Daoy (cell line): ENCODE measurements around the gene ANKRD35. TPM values are rescaled to one million over a fixed set of nuclear protein-coding genes. Genes with fewer than 3 reads are reported as not detected.

Source experiments
- total RNA-seq: library from RNA; depleted of rRNA; stranded (reverse); fragments of >200 nt; shearing (Covaris generic); gene quantifications from 2 replicates; pipeline ENCODE4 v1.2.3, GENCODE V29; 2014; rRNA removed

Gene ANKRD35
- total RNA-seq, 1 experiment from 2014 or later = not detected

Other genes with a start within 250 kb of the ANKRD35 start
- 0.69 and 1.3 TPM in 2 replicates for gene PDZK1, start 178.5 kb downstream of the ANKRD35 start, total RNA-seq
- not detected in 2 replicates for gene CD160, start 166.4 kb downstream of the ANKRD35 start, total RNA-seq
- 7.2 and 8.9 TPM in 2 replicates for gene RNF115, start 61.8 kb downstream of the ANKRD35 start, total RNA-seq
- gene POLR3C, start 61.7 kb downstream of the ANKRD35 start, total RNA-seq = 65.1 and 69.7 TPM in 2 replicates
- 1.8 and 3.2 TPM in 2 replicates for gene NUDT17, start 40.2 kb downstream of the ANKRD35 start, total RNA-seq
- gene PIAS3, start 26.8 kb downstream of the ANKRD35 start, total RNA-seq = 3.9 and 10.2 TPM in 2 replicates
- gene ITGA10, start 24.2 kb upstream of the ANKRD35 start, total RNA-seq = 0.27 and 0.40 TPM in 2 replicates
- 17.8 and 21.6 TPM in 2 replicates for gene PEX11B, start 32.9 kb upstream of the ANKRD35 start, total RNA-seq
- 596 and 830 TPM in 2 replicates for gene RBM8A, start 41.6 kb upstream of the ANKRD35 start, total RNA-seq
- 16.0 and 21.0 TPM in 2 replicates for gene LIX1L, start 72.2 kb upstream of the ANKRD35 start, total RNA-seq
- gene ANKRD34A, start 78.7 kb upstream of the ANKRD35 start, total RNA-seq = 0.63 TPM in 1 of 2 replicates, not detected in the other
- 9.0 and 12.6 TPM in 2 replicates for gene POLR3GL, start 78.8 kb upstream of the ANKRD35 start, total RNA-seq
- 2.6 and 2.8 TPM in 2 replicates for gene TXNIP, start 110.7 kb upstream of the ANKRD35 start, total RNA-seq
- not detected in 2 replicates for gene HJV, start 135.9 kb upstream of the ANKRD35 start, total RNA-seq